UCSD-AML1 (cell line): Measurements from ENCODE around the gene NKD1.

ENCODE experiments used
- DNase-seq: peaks from one replicate; lab custom pipeline; 2025; ENCODE audit not compliant: unreplicated experiment; lab: John Stamatoyannopoulos, UW

The NKD1 gene

DNA sequence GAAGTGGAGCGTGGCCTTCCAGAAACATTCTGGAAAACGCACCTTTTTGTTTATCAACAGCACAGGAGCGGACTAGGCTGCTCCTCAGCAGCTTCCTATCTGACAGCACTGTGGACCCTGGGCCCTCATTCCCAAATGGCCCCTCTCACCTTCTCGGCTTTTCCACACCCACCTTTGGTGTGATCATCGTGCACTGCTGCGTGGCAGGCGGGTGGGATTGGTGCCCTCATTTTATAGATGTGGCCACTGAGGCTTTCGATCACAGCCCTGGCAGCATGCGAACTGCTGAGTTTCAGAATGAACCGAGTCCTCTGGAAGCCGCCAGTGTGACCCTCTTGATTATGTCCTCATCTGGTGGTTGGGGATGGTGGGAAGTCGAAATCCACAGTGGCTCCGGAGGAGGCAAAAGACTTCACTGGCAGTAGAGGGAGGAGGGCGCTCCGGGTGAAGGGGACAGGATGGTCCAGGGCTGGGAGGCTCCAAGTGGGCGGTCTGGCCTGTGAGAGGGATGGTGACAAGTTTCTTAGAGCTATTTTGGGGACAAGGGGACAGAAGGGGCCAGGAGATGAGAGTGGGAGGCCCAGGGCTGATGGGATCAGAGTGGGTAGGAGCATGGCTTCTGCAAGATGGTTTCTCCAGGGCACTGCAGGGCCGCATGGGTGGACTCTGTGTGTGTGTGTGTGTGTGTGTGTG, 49.5 kb downstream of the NKD1 start:
- DNase-seq, result no peak

DNA sequence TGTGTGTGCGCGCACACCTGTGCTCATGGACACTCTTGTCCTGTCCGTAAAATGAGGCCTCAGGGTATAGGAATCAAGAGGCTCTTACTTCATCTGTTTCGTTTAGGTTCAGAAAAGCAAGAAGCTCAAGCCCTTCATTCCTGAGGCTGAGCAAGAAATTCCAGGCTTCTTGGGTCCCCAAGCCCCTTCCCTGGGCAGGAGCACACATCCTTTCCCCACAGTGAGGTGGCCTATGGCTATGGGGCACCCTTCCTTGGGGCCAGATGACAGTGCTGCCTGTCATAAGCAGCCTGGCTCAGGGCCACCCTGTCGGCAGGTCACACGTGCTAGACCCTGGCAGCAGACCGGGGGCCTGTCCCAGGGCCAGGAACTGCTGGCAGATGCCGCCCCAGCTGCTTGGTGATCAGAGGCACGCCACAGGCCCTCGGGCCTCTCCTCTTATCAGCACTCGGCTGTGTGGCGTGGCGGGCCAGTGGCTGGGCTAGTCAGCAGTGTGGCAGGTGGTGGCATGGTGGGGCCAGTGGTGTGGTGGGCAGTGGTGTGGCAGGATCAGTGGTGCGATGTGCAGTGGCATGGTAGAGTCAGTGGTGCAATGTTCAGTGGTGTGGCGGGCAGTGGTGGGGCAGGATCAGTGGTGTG, 50.2 kb downstream of the NKD1 start:
- DNase-seq, result no peak

DNA sequence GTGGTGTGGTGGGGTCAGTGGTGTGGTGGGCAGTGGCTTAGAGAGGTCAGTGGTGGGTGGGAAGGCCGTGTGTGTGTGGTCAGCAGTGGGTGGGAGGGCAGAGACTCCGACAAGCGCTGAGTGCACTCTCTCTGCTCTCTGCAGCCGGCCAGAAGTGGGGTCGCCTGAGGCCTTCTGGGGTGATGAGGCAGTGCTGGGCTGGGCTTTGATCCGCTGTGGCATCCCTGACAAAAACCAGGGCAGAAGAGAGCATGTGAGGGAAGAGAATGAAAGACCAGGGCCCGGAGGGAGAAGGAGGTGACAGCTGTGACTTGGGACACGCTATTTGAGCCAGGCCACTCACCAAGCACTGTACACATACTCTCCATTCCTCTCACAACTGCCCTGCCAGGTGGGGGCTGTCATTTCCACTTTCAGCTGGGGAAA, 50.8 kb downstream of the NKD1 start:
- DNase-seq, result no peak

DNA sequence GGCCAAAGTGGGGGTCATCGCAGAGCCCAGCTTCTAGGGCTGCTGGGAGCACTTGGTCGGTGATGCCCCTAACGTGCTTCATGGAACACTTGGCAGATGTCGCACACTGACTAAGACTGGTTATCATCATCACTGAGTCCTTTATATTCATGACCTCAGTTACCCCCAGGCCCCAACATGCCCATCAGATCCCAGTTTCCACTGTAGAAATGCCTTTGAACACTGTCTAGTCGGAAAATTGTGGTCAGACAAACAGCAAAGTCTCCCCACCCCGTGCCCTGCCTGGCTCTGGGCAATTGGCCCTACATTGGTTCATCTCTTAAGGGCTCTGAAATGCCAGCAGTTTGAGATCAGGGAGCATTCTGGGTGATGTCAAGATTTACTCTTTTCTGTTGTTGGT, 51.3 kb downstream of the NKD1 start:
- DNase-seq, result no peak

DNA sequence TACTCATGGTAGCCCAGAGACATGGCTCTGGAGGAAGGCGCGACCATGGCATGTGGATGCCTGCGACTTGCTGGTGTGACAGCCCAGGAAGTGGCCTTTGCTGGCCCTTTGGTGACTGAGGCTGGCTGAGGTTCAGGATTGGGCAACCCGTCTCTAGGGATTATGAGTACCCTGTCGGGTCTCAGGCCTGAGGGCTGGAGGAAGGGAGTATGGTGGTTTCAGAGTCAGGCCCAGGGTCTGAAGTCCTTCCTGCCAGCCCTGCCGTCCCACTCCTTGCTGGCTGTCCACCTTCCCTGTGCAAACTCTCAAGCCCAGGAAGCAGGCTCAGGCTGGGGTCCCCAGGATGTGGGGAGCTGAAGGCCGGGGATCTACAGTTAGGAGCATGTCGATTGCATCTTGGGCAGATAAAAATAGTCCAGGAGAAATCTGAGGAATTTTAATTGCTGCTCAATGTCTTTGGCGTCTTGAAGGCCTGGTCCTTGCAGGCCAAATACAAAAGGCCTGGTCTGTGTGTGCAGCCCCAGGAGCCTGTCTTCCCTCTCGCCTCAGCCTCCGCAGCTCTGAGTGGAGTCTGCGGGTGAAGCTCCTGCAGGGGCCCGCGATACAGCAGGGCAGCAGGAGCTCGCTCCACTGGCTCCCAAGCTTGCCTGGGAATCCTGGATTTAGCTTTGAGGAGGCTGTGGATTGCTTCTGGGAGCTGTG, 52.5 kb downstream of the NKD1 start:
- DNase-seq, result peak; percentile 65

DNA sequence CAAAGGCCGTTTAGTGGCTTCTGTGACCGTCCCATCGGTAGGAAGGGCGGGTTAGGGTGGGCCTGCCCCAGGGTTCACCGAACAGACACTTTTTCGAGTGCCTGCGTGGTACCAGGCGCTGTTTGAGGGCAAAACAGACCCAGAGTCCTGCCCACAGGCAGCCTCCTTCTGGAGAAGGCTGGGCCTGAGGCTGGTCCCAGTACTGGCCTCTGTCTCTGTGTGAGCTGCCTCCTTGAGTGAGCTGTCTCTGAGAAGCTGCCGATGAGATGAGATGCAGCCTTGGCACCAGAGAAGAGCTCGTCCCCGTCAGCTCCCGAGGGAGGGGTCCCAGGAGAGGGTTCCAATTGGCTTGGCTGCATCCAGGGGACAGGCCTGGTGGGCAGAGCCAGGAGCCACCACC, 53.1 kb downstream of the NKD1 start:
- no peak for DNase-seq

DNA sequence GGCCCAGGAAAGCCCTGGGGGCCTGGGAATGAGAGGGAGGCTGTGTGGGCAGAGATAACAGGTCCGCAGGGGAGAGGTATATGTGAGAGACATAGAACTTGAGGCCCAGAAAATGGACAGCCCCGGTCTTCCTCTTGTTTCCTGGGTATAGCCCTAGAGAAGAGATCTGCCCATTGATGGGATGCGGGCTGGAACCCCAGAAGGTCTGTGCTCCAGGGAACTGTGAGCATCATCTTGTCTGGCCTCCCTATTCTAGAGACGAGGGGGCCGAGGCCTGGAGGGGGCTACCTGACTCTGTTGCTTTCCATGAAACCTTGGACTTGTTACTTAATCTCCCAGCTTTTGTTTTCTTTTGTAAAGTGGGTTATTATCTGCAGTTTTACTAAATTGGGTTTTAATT, 53.9 kb downstream of the NKD1 start:
- DNase-seq, result no peak

DNA sequence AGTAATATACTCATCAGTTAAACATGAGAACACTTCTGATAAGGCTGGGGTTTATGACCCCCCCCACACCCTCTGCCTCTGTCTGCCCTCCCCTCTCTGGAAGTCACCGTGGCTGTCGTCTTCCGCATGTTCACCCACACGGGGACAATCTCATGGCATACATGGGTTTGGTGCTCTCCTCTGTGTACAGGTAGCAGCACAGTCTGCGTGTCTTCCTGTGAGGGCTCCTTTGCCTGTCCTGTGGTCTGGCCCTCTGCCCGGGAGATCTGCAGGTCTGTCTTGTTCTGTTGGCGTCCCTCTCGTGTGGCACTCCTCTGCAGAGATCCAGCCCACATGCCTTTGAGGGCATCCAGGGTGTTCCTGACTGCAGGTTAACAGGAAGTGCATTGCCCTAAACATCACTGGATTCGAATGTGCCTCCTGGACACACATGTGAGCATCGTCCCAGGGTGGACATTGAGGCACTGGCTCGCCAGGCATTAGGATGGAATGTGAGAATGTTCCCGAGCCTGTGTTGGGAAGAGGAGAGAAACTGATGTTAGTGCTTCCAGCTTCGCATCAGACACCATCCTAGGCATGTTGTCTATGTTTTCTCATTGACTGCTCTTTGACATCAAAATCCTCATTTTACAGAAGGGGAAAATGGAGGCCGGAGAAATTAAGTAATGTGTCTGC, 54.5 kb downstream of the NKD1 start:
- no peak for DNase-seq

DNA sequence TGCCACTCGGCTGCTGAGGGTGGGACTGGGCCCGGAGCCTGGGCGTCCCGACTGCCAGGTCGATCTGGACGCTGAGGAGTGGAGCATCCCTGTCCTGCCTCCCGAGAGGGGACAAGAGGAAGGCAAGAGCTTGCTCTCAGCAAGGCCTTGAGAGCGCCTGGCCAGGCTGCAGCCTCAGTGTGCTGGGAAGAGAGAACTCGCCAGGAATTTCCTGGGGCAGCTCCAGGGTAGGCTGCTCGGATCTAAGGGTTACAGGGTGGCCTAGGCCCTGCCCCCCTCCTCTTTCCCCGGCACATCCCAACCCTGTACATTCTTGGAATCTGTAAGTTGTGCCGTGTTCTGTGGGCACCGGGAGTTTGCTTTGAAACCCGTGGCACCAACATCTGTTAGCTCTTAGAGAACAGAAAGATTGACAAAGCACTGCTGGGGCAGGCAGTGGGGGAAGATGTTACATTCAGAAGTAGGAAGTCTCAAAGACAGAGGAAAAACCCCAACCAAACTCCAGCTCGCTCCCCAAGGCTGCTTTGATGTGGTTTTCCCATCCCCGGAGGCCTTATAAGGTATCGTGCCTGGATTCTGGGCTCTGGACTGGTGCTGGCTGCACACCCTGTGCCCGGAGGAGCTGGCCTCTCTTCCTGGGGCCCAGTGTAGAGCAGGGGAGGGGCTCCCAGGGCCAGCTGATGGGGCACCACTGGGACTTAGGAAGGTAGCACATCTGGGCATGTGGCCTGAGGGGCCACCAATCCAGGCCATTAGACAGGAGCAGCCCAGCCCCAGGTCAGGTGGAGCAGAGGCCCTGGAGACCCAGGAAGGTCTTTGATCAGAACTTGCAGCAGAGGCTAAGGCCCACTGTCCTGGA, 55.2 kb downstream of the NKD1 start:
- peak; percentile 43 for DNase-seq

DNA sequence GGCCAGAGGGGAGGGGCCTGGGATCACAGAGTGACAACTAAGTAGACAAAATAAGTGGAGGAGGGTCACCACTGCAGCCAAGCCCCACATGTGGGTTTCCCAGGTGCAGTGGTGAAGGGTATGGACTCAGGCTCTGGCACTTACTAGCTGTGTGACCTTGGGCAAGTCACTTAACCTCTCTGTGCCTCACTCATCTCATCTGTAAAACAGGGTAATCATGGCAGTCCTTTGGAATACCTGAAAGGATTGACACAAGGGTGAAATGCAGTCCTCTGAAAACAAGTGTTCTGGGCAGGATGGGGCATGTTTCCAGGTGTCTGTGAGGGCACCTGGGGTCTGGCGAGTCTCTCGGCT, 55.8 kb downstream of the NKD1 start:
- no peak for DNase-seq

DNA sequence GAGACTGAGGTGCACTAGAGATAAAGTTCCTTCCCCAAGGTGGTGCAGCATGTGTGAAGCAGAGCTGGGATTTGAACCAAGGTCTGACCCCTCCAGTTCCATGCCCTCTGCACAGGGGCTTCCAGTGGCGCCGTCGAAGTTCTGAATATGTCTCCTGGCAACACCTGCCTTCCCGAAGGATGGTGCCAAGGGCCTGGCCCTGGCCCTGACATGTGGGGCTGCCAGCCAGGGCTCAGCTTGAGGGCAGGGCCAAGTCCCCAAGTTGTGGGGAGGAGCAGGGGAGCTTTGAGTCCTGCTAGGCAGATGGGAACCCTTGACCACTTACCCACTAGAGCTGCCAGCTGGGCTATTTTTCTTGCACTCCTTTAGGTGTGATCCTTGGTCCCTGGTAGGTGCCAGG, 56.4 kb downstream of the NKD1 start:
- DNase-seq, result no peak

DNA sequence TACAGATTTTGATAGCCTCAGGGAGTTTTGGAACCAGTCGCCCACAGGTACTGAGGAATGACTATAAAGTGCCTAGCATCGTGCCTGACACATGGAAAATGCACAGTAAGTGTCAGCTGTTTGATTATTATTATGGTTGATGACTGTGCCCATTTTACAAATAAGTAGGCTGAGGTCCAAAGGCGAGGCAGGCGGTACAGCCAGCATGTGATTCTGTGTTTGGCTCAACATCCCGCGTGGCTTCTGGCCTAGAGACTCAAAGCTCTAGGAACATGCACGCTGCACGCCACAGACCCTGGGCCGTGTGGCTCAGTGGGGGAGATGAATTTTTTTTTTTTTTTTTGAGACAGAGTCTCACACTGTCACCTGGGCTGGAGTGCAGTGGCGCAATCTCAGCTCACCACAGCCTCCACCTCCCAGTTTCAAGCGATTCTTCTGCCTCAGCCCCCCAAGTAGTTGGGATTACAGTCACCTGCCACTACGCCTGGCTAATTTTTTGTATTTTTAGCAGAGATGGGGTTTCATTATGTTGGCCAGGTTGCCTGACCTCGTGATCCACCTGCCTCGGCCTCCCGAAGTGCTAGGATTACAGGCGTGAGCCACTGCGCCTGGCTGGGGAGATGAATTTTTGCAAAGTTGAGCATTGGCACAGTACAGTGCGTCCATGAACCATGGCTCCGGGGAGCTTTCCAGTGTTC, 57.7 kb downstream of the NKD1 start:
- no peak for DNase-seq

DNA sequence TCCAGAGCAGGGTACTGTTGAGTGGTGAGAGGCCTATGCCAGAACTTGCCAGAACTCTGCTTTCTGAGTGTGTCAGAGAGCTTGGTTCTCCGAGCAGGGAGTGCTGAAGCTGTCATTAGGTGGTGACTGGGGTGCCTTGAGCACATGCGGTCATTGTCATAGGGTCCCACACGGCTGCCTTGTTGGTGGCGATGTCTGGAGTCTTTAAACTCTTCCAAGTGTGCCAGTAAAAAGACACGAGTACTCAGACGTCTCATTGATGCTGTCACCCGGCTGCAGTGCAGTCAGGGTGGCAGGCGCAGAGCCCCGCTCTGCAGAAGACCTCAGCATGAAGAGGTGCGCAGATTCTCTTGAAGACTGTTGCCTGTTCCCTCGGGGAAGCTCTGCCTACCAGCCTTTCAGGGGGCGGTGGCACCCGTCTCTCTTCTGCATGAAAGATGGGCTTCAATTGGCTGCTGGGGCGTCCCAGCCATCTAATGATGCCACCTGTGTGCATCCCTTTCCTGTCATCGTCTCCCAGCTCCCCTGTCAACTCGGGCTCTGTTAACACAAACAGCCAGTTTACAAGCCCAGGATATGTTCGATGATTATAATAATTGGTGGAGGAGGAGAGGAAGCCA, 58.3 kb downstream of the NKD1 start:
- DNase-seq, result no peak

DNA sequence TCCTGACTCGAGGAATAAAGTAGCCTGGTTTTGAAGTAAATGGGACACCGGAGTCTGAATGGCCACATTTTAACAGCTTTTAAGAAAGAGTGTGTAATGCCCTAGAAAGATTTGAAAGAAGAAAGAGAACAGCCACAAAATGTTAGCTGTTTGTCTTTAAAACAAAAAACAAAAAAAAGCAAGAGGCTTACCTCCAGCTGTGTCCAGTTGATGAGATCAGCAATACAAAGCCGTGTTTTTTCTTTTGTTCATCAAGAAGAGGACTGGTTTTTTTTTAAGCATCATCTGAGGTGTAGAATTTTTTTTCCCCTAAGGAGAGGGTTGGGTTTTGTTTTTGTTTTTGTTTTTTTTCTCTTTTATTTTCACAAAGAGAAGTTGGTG, 58.8 kb downstream of the NKD1 start:
- no peak for DNase-seq

DNA sequence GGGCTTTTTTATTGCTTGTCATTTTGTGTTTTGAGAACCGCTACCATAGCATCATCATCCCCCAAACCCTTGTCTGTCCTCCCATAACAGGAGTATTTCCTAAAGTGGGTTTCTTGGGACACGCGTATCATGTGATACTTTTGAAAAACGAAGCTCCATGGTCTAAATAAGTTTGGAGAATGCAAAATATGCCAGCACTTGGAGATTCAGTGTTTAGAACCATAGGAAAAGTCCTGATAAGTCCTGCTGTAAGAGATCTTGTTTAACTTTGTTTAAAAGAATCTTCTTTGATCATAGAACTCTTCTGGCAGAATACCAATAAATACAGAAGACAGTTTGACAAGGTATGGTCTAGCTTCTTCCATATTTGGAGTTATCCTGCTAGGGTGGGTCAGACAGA, 59.3 kb downstream of the NKD1 start:
- DNase-seq, result no peak

DNA sequence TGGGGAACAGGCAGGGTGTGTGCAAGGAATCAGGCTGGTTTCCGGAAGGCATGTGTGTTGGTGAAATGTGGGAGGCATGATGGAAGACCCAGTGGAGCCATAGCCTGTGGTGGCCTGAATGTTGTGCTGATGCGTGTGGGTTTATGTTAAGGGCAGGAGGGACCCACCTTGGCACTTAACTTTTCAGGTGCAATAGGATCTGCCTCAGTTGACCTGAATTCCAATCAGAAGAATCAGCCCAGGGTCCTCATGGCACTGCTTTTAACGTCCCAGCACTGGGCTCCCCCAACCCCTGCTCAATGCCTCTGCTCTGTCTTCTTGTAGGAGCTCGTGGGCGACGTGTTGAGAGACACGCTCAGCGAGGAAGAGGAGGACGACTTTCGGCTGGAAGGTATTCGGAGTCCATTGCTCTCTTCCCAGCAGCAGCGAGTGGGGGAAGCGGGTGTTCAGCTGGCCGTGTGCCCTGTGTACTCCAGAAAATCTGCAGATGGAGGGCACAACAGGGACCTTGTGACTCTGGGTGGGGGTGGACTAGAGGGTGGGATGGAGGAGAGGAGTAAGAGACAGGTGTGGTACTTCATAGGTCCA, 59.9 kb downstream of the NKD1 start:
- DNase-seq, result no peak

DNA sequence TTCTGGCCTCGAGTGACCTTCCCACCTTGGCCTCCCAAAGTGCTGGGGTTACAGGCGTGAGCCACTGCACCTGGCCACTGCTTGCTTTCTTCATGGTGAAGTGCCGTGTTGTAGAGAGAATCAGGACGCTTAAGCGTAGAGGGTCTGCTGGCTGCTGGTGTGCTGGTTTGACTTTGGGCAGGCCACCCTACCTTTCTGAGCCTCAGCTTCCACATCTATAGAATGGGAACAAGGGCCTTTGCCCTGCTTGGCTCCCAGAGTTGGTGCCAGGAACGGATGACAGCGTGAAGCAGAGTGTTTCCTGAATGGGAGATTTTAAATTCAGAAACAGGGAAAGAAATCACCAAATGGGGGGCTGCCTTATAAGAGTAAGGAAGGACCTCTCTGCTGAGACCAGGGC, 60.9 kb downstream of the NKD1 start:
- no peak for DNase-seq

DNA sequence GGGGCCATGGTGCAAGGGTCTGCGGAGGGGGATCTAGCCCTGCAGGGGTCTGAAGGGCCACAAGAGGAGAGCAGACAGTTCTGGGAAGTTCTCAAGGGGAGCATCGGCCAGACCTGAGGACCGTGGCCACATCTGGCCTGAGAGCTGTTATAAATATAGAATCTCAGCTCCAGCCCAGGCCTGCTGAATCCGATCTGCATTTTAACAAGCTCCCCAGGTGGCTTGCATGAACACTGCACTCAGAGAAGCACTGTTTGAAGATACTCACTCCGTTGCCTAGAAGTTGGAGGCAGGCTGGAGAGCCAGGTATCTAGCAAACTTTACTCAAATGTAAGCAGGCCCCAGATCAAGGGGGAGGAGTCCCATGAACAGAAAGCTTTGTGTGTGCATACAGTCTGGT, 61.3 kb downstream of the NKD1 start:
- no peak for DNase-seq

DNA sequence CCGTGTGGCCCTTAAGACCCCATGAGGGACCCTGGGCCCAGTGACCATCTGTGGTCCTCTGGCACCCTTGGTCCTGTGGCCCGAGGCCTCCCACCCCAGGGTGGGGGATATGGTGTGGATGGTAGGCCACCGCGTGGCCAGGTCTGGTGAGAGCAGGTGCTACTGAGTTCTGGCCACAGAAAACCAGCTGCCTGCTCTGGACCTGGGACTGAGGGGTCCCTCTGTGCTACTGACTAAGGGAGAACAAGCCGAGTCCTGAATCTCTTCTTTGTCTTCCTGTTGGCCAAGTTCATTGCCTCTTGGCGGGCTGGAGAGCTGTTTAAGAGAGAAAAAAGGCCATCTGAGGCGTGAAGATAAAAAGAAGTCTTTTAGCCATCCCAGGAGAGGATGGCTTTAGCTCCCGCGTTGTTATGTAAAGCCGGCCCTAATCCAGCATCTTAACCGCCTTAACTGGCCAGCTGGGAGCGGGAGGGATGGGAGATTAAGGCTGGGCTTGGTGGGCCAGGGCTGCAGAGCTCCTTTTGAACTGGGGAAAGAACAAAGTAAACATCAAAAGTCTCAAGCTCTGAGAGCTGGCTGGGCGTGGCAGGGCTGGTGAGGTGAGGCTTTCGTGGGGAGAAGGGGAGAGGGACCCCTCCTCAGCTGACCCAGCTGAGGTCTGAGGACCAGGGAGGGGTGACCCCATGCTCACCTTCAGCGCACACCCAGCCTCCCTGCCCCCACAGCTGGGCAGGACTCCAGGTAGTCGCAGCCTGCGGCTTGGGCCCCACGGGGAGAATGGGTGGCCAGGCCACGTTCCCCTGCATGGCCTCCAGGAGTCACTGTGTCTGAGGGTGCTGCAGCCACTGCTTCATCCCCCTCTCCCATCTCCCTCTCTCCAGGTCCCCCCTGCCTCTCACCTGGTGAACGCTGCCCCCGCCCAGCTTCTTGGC, 62.4 kb downstream of the NKD1 start:
- no peak for DNase-seq
